DND-41 (cell line): ENCODE data around the gene SEZ6L2.

Experiments used
- CTCF ChIP-seq: IDR thresholded peaks from 2 replicates; pipeline ENCODE4 v1.5.1; 2012; ENCODE audit warnings: borderline replicate concordance, low read length, moderate library complexity, mild to moderate bottlenecking; ENCODE audit not compliant: poor library complexity, severe bottlenecking; ENCODE audit errors: extremely low read depth
- EZH2 ChIP-seq: IDR thresholded peaks from 3 replicates; pipeline ENCODE4 v1.6.1; 2012; ENCODE audit warnings: borderline replicate concordance, low read depth, mild to moderate bottlenecking, moderate library complexity, low read length, inconsistent platforms; ENCODE audit not compliant: severe bottlenecking

DNA sequence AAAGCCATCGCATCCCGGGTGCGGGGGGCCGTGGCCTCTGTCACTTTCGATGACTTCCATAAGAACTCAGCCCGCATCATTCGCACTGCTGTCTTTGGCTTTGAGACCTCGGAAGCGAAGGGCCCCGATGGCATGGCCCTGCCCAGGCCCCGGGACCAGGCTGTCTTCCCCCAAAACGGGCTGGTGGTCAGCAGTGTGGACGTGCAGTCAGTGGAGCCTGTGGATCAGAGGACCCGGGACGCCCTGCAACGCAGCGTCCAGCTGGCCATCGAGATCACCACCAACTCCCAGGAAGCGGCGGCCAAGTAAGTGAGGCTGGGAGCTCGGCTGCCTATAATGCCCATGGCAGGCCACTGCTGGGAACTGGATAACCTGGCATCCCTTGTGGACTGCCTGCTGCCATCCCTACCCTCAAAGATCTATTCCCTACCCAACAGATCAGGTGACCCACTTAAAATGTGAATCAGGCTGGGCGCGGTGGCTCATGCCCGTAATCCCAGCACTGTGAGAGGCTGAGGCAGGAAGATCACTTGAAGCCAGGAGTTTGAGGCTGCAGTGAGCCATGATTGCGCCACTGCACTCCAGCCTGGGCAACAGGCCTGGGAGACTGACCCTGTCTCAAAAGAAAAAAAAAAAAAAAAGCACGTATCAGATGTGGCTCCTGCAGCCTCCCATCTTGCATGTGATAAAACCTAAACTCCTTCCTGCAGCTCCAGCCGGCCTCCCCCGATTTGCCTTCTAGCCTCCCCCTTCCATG is 54.6 kb downstream of the SEZ6L2 start:
- TF ChIP-seq CTCF, result no peak
- TF ChIP-seq EZH2, result no peak
